K562 (cell line): ENCODE measurements around the gene ASCC1. TPM values are rescaled to one million over a fixed set of nuclear protein-coding genes. Genes with fewer than 3 reads are reported as not detected.

ENCODE experiments used
- ARNT ChIP-seq, 2 experiments: fragments of 450-650 bp; IDR thresholded peaks; 2 replicates each; pipeline ENCODE4 v1.6.1; 2016; ENCODE audit warnings: mild to moderate bottlenecking in 1 of 2
- EHMT2 ChIP-seq: fragments of 450-650 bp; IDR thresholded peaks from 2 replicates; pipeline ENCODE4 v1.6.1; 2018; ENCODE audit warnings: antibody characterized with exemption
- HIVEP1 ChIP-seq: fragments of 250-450 bp; sonication (Bioruptor Pico); IDR thresholded peaks from 2 replicates; pipeline ENCODE4 v1.4.0; 2020; ENCODE audit warnings: mild to moderate bottlenecking
- HMG20A ChIP-seq: fragments of 450-650 bp; formaldehyde crosslinking; conservative IDR thresholded peaks from 2 replicates; pipeline ENCODE4 v1.4.0; 2020; ENCODE audit warnings: mild to moderate bottlenecking, mixed read lengths
- JUNB ChIP-seq: fragments of 450-650 bp; formaldehyde crosslinking; conservative IDR thresholded peaks from 2 replicates; pipeline ENCODE4 v1.4.0; 2020; ENCODE audit warnings: mild to moderate bottlenecking
- RBM17 ChIP-seq: fragments of 200-400 bp; formaldehyde crosslinking; IDR thresholded peaks from 2 replicates; pipeline ENCODE4 v1.6.1; 2017; ENCODE audit warnings: low read depth, mild to moderate bottlenecking, low read length, borderline replicate concordance
- YBX1 ChIP-seq: fragments of 450-650 bp; IDR thresholded peaks from 2 replicates; pipeline ENCODE4 v1.7.1; 2016; ENCODE audit warnings: mild to moderate bottlenecking
- ZBTB17 ChIP-seq: fragments of 450-650 bp; formaldehyde crosslinking; IDR thresholded peaks from 2 replicates; pipeline ENCODE4 v1.4.0; 2020; ENCODE audit warnings: mild to moderate bottlenecking
- polyA plus RNA-seq, 8 experiments: library from polyadenylated mRNA; depleted of rRNA in 4 of 8; stranded (reverse) in 5 of 8; unstranded in 3 of 8; fragments of >200 nt; fragmentation: Nextera tagmentation in 2 of 8; fragmentation: Illumina TruSeq in 1 of 8; extraction: Ambion mirVana in 2 of 8; extraction: Trizol in 1 of 8; gene quantifications; 2 replicates each; pipeline versions ENCODE4 v1.2.1 to v1.2.3, GENCODE V29; 2011 to 2014; ENCODE audit warnings: inconsistent platforms in 1 of 8, missing spikeins in 1 of 8
- total RNA-seq, 7 experiments: library from RNA; depleted of rRNA in 6 of 7; stranded (reverse); fragments of >200 nt in 6 of 7; fragmentation: Illumina TruSeq in 2 of 7; extraction: Trizol in 2 of 7; gene quantifications; 2 replicates each; pipeline versions ENCODE4 v1.2.1 to v1.2.3, GENCODE V29; 2011 to 2021; ENCODE audit warnings: low replicate concordance in 1 of 7
- TF ChIP-seq, protein P1 (sequence below): fragments of 250-450 bp; sonication (Bioruptor Pico); IDR thresholded peaks from 2 replicates; pipeline ENCODE4 v1.8.0; 2022; ENCODE audit warnings: moderate library complexity, mild to moderate bottlenecking, inconsistent platforms
- TF ChIP-seq, protein P2 (sequence below): fragments of 150-350 bp; conservative IDR thresholded peaks from 2 replicates; pipeline ENCODE4 v1.6.1; 2014; ENCODE audit warnings: low read length
- TF ChIP-seq, protein P3 (sequence below), 2 experiments: fragments of 450-650 bp in 1 of 2; sonication (generic) in 1 of 2; formaldehyde crosslinking in 1 of 2; IDR thresholded peaks in 1 of 2; conservative IDR thresholded peaks in 1 of 2; 2 replicates each; pipeline versions ENCODE4 v1.6.1 to v1.8.1; 2016 to 2023; ENCODE audit warnings: mild to moderate bottlenecking in 2 of 2, moderate library complexity in 2 of 2, inconsistent platforms in 1 of 2, missing genetic modification reagents in 1 of 2

ASCC1 gene
- total and polyA plus RNA-seq, 9 of the 15 experiments (the other 6 are each of a cell fraction or from before 2014, with no cell fraction given) = 31.7 to 73.3 (median 52.8) TPM

DNA sequence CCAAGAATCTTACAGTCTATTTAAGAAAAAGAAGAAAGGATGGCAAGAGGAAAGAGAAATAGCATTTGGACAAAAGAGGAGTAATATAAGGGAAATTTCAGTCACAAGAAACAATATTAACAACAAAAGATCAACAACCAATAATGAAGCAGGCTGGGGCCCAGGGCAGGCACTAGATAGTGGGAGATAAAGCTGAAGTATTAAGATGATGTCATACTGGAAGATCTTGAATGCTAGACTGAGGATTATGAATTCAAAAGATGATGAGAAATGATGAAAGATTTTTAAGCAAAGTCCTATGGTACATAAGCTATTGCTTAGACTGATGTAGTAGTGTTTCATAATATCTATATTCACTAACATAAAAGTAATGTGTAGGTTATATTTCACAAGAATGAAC lies 75.9 kb downstream of the ASCC1 start (continued):
- TF ChIP-seq, protein P1, sequence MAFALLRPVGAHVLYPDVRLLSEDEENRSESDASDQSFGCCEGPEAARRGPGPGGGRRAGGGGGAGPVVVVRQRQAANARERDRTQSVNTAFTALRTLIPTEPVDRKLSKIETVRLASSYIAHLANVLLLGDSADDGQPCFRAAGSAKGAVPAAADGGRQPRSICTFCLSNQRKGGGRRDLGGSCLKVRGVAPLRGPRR = no peak
- TF ChIP-seq ARNT (IDR thresholded peaks at IDR 0.05) = no peak
- TF ChIP-seq, protein P2, sequence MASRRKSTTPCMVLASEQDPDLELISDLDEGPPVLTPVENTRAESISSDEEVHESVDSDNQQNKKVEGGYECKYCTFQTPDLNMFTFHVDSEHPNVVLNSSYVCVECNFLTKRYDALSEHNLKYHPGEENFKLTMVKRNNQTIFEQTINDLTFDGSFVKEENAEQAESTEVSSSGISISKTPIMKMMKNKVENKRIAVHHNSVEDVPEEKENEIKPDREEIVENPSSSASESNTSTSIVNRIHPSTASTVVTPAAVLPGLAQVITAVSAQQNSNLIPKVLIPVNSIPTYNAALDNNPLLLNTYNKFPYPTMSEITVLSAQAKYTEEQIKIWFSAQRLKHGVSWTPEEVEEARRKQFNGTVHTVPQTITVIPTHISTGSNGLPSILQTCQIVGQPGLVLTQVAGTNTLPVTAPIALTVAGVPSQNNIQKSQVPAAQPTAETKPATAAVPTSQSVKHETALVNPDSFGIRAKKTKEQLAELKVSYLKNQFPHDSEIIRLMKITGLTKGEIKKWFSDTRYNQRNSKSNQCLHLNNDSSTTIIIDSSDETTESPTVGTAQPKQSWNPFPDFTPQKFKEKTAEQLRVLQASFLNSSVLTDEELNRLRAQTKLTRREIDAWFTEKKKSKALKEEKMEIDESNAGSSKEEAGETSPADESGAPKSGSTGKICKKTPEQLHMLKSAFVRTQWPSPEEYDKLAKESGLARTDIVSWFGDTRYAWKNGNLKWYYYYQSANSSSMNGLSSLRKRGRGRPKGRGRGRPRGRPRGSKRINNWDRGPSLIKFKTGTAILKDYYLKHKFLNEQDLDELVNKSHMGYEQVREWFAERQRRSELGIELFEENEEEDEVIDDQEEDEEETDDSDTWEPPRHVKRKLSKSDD = no peak
- TF ChIP-seq HMG20A = no peak
- TF ChIP-seq RBM17 = no peak
- TF ChIP-seq YBX1 = no peak
- no peak for TF ChIP-seq JUNB (CRISPR knock-in tag)
- no peak for TF ChIP-seq ZBTB17 (CRISPR knock-in tag)
- no peak for TF ChIP-seq EHMT2
- TF ChIP-seq, protein P3, sequence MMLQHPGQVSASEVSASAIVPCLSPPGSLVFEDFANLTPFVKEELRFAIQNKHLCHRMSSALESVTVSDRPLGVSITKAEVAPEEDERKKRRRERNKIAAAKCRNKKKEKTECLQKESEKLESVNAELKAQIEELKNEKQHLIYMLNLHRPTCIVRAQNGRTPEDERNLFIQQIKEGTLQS (IDR thresholded peaks at IDR 0.05) = peak; percentile 75
- TF ChIP-seq, protein P3 (CRISPR knock-in tag; conservative IDR thresholded peaks at IDR 0.05) = no peak
- no peak for TF ChIP-seq HIVEP1 (CRISPR knock-in tag)
